GM21529 (cell line): Measurements from ENCODE around the gene ABO.
"Not testable (repeated sequence)": the region's sequence is repeated elsewhere in the genome, so short reads cannot be mapped to it uniquely, and the experiment has no call there.

ENCODE experiments used
- ATAC-seq: cut with Tn5 transposase; IDR thresholded peaks from one replicate; pipeline ENCODE4 v1.9.1; 2021; ENCODE audit not compliant: unreplicated experiment

ABO gene

GRCh38 chr9:133275105-133276000 is at the start of gene ABO:
TSS of gene ABO (minus strand) at chr9:133275201.
- ATAC-seq: no peak

- no peak for ATAC-seq
Observed at GRCh38 chr9:133323991-133324703, 49.1 kb upstream of the ABO start.

GRCh38 chr9:133323211-133323610 is 48.2 kb upstream of the ABO start:
- ATAC-seq: no peak

- ATAC-seq: no peak
Observed at GRCh38 chr9:133322701-133323100, 47.7 kb upstream of the ABO start.

GRCh38 chr9:133321411-133321935 is 46.5 kb upstream of the ABO start:
- ATAC-seq: no peak

- no peak for ATAC-seq
Observed at GRCh38 chr9:133320421-133320881, 45.5 kb upstream of the ABO start.

- not testable (repeated sequence) for ATAC-seq
Observed at GRCh38 chr9:133317551-133317950, 42.5 kb upstream of the ABO start.

GRCh38 chr9:133315997-133316396 is 41.0 kb upstream of the ABO start:
- ATAC-seq: no peak

- no peak for ATAC-seq
Observed at GRCh38 chr9:133309608-133310007, 34.6 kb upstream of the ABO start.

GRCh38 chr9:133307301-133307700 is 32.3 kb upstream of the ABO start:
- ATAC-seq: no peak

- no peak for ATAC-seq
Observed at GRCh38 chr9:133306242-133307204, 31.5 kb upstream of the ABO start.

GRCh38 chr9:133305731-133306130 is 30.7 kb upstream of the ABO start:
- ATAC-seq: no peak

GRCh38 chr9:133304477-133305377 is 29.7 kb upstream of the ABO start:
- ATAC-seq: no peak

- no peak for ATAC-seq
Observed at GRCh38 chr9:133304158-133304470, 29.1 kb upstream of the ABO start.

GRCh38 chr9:133303266-133304157 is 28.5 kb upstream of the ABO start:
- no peak for ATAC-seq

GRCh38 chr9:133301253-133302230 is 26.5 kb upstream of the ABO start:
- ATAC-seq: no peak

GRCh38 chr9:133299996-133300395 is 25.0 kb upstream of the ABO start:
- not testable (repeated sequence) for ATAC-seq

GRCh38 chr9:133294257-133294656 is 19.3 kb upstream of the ABO start:
- no peak for ATAC-seq
